NK-92 (cell line): Measurements from ENCODE around the gene BASP1.
"Not testable (repeated sequence)": the region's sequence is repeated elsewhere in the genome, so short reads cannot be mapped to it uniquely, and the experiment has no call there.

Experiments
- DNase-seq: peaks from one replicate; lab custom pipeline; 2025; ENCODE audit not compliant: unreplicated experiment; lab: John Stamatoyannopoulos, UW

The BASP1 gene

GRCh38 chr5:17315710-17316221 is 98.3 kb downstream of the BASP1 start:
- no peak for DNase-seq

GRCh38 chr5:17316970-17317459 is 99.6 kb downstream of the BASP1 start:
- DNase-seq = no peak

- DNase-seq = no peak
These were observed 100.0 kb downstream of the BASP1 start for GRCh38 chr5:17317473-17317872.

- DNase-seq = not testable (repeated sequence)
These were observed 101.7 kb downstream of the BASP1 start for GRCh38 chr5:17319095-17319494.

GRCh38 chr5:17325770-17326599 is 108.6 kb downstream of the BASP1 start:
- DNase-seq = no peak
